HEK293 (cell line): Measurements from ENCODE around the gene HS3ST1.

Source experiments
- CTCF ChIA-PET: fragments of 350-600 bp; formaldehyde crosslinking; extraction: SDS; loops from one replicate; lab custom pipeline; 2021; ENCODE audit warnings: antibody characterized with exemption; lab: Yijun Ruan, JAX
- POLR2A ChIA-PET: fragments of 300-600 bp; formaldehyde crosslinking; extraction: SDS; loops from one replicate; lab custom pipeline; 2020; ENCODE audit warnings: antibody characterized with exemption, inconsistent platforms; lab: Yijun Ruan, JAX
- H3K27ac ChIP-seq: fragments of 200-500 bp; sonication (Bioruptor generic); 2 replicates; pipeline ENCODE4 v1.5.1; 2014; ENCODE audit warnings: low read depth, low read length, control low read depth, inconsistent platforms; ENCODE audit errors: extremely low read depth
- H3K36me3 ChIP-seq, 2 experiments: fragments of 200-500 bp in 1 of 2; sonication (Bioruptor generic) in 1 of 2; 1 replicate in 1 of 2; 2 replicates in 1 of 2; pipeline ENCODE4 v1.5.1; 2014 to 2017; ENCODE audit warnings: inconsistent platforms in 2 of 2, low read length in 2 of 2; ENCODE audit not compliant: control insufficient read depth in 2 of 2, insufficient read depth in 1 of 2
- H3K4me1 ChIP-seq: fragments of 200-500 bp; sonication (Bioruptor generic); 2 replicates; pipeline ENCODE4 v1.5.1; 2014; ENCODE audit warnings: mild to moderate bottlenecking, low read length, inconsistent platforms; ENCODE audit not compliant: control insufficient read depth, insufficient read depth
- H3K4me3 ChIP-seq: 2 replicates; pipeline ENCODE4 v1.5.1; 2011; ENCODE audit warnings: low read depth, mild to moderate bottlenecking, control low read depth, low read length, moderate library complexity
- H3K9me3 ChIP-seq: fragments of 200-500 bp; sonication (Bioruptor generic); 2 replicates; pipeline ENCODE4 v1.5.1; 2014; ENCODE audit warnings: low read depth, low read length, inconsistent platforms; ENCODE audit not compliant: control insufficient read depth, insufficient read depth
- BCL6B ChIP-seq: fragments of 450-650 bp; formaldehyde crosslinking; IDR thresholded peaks from 2 replicates; pipeline ENCODE4 v1.5.1; 2017; ENCODE audit warnings: missing biosample characterization, missing genetic modification characterization
- HOXC10 ChIP-seq: sonication (generic); formaldehyde crosslinking; IDR thresholded peaks from 2 replicates; pipeline ENCODE4 v1.8.1; 2023; ENCODE audit warnings: mild to moderate bottlenecking, missing genetic modification reagents
- KLF10 ChIP-seq: fragments of 450-650 bp; IDR thresholded peaks from 2 replicates; pipeline ENCODE4 v1.5.1; 2018; ENCODE audit warnings: missing biosample characterization, mild to moderate bottlenecking, missing genetic modification characterization
- SP3 ChIP-seq: fragments of 450-650 bp; formaldehyde crosslinking; IDR thresholded peaks from 2 replicates; pipeline ENCODE4 v1.5.1; 2016; ENCODE audit warnings: missing biosample characterization, missing genetic modification characterization
- ZBTB7A ChIP-seq: fragments of 450-650 bp; formaldehyde crosslinking; IDR thresholded peaks from 2 replicates; pipeline ENCODE4 v1.5.1; 2016; ENCODE audit warnings: low read depth, missing biosample characterization, missing genetic modification characterization
- ZNF133 ChIP-seq: fragments of 450-650 bp; formaldehyde crosslinking; IDR thresholded peaks from 2 replicates; pipeline ENCODE4 v1.5.1; 2016; ENCODE audit warnings: missing biosample characterization, missing genetic modification characterization
- ZNF148 ChIP-seq: fragments of 450-650 bp; formaldehyde crosslinking; IDR thresholded peaks from 2 replicates; pipeline ENCODE4 v1.5.0; 2017; ENCODE audit warnings: missing biosample characterization, missing genetic modification characterization, borderline replicate concordance
- ZNF530 ChIP-seq: fragments of 450-650 bp; formaldehyde crosslinking; IDR thresholded peaks from 2 replicates; pipeline ENCODE4 v1.5.1; 2016; ENCODE audit warnings: low read depth, missing biosample characterization, missing genetic modification characterization
- ZNF544 ChIP-seq: fragments of 450-650 bp; formaldehyde crosslinking; IDR thresholded peaks from 2 replicates; pipeline ENCODE4 v1.5.0; 2017; ENCODE audit warnings: missing biosample characterization, missing genetic modification characterization
- ZNF626 ChIP-seq: fragments of 450-650 bp; sonication (Bioruptor Pico); formaldehyde crosslinking; IDR thresholded peaks from 2 replicates; pipeline ENCODE4 v1.5.1; 2018; ENCODE audit warnings: missing biosample characterization, missing genetic modification characterization, inconsistent platforms
- ZNF704 ChIP-seq: fragments of 450-650 bp; formaldehyde crosslinking; IDR thresholded peaks from 2 replicates; pipeline ENCODE4 v1.5.1; 2016; ENCODE audit warnings: missing biosample characterization, missing genetic modification characterization
- ZNF707 ChIP-seq: fragments of 450-650 bp; formaldehyde crosslinking; IDR thresholded peaks from 2 replicates; pipeline ENCODE4 v1.5.1; 2016; ENCODE audit warnings: missing biosample characterization, missing genetic modification characterization
- ZNF777 ChIP-seq: fragments of 450-650 bp; formaldehyde crosslinking; IDR thresholded peaks from 2 replicates; pipeline ENCODE4 v1.5.1; 2017; ENCODE audit warnings: missing biosample characterization, missing genetic modification characterization, borderline replicate concordance
- ZSCAN30 ChIP-seq: fragments of 450-650 bp; IDR thresholded peaks from 2 replicates; pipeline ENCODE4 v1.5.1; 2018; ENCODE audit warnings: missing biosample characterization, mild to moderate bottlenecking, missing genetic modification characterization, moderate library complexity
- TF ChIP-seq, protein P1 (sequence below): fragments of 450-650 bp; formaldehyde crosslinking; IDR thresholded peaks from 2 replicates; pipeline ENCODE4 v1.5.1; 2017; ENCODE audit warnings: missing biosample characterization, missing genetic modification characterization
- TF ChIP-seq, protein P2 (sequence below): sonication (generic); formaldehyde crosslinking; IDR thresholded peaks from 2 replicates; pipeline ENCODE4 v1.8.1; 2022; ENCODE audit warnings: mild to moderate bottlenecking, moderate library complexity, missing genetic modification reagents
- TF ChIP-seq, protein P3 (sequence below): fragments of 450-650 bp; formaldehyde crosslinking; IDR thresholded peaks from 2 replicates; pipeline ENCODE4 v1.5.1; 2016; ENCODE audit warnings: missing biosample characterization, missing genetic modification characterization
- TF ChIP-seq, protein P4 (sequence below): IDR thresholded peaks from 2 replicates; pipeline ENCODE4 v1.6.1; 2011; ENCODE audit warnings: mild to moderate bottlenecking, low read depth, low read length, borderline replicate concordance

HS3ST1 gene

DNA sequence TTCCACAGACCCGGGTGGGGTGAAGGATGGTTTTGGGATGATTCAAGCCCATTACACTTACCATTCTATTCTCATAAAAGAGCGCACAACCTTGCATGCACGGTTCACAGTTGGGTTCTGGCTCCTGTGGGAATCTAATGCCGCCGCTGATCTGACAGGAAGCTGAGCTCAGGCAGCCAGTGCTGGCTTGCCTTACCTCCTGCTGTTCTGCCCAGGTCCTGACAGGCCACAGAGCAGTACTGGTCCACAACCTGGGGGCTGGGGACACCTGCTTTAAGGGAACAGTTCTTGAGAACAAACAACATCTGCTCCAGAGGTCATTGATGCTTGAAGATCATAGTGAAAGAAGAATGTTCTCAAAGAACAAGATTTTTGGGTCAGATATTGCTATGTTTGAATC, 8.0 kb upstream of the HS3ST1 start:
- H3K4me3 ChIP-seq, result no peak overlapping the region
- POLR2A ChIA-PET, result no interaction called here
- CTCF ChIA-PET, result no interaction called here
- H3K9me3 ChIP-seq, result no peaks in the 10 kb centered on the region
- TF ChIP-seq ZBTB7A (tag by site-specific recombination) (no peak), BCL6B (no peak)
- TF ChIP-seq, all 188 proteins: peak for 0
- no peaks in the 10 kb centered on the region for H3K36me3 ChIP-seq
- H3K27ac ChIP-seq, result no peak overlapping the region
- no peaks in the 10 kb centered on the region for H3K4me1 ChIP-seq

GRCh38 chr4:11436084-11436483, 7.4 kb upstream of the HS3ST1 start:
- POLR2A ChIA-PET, result no interaction called here
- Histone ChIP-seq H3K9me3 (no peaks in the 10 kb centered on the region), H3K36me3 (no peaks in the 10 kb centered on the region), H3K4me1 (no peaks in the 10 kb centered on the region), H3K27ac (no peak overlapping the region), H3K4me3 (no peak overlapping the region)
- CTCF ChIA-PET, result no interaction called here
- TF ChIP-seq ZNF133 (tag by site-specific recombination), result no peak
- no peak for TF ChIP-seq KLF10 (tag by site-specific recombination)
- no peak for TF ChIP-seq HOXC10 (CRISPR knock-in tag)
- TF ChIP-seq ZNF530 (tag by site-specific recombination), result no peak
- TF ChIP-seq ZNF707 (tag by site-specific recombination), result no peak
- TF ChIP-seq, protein P1, sequence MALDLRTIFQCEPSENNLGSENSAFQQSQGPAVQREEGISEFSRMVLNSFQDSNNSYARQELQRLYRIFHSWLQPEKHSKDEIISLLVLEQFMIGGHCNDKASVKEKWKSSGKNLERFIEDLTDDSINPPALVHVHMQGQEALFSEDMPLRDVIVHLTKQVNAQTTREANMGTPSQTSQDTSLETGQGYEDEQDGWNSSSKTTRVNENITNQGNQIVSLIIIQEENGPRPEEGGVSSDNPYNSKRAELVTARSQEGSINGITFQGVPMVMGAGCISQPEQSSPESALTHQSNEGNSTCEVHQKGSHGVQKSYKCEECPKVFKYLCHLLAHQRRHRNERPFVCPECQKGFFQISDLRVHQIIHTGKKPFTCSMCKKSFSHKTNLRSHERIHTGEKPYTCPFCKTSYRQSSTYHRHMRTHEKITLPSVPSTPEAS (tag by site-specific recombination), result no peak

GRCh38 chr4:11435557-11435956, 6.9 kb upstream of the HS3ST1 start:
- H3K9me3 ChIP-seq, result no peaks in the 10 kb centered on the region
- no peaks in the 10 kb centered on the region for H3K4me1 ChIP-seq
- H3K27ac ChIP-seq, result no peak overlapping the region
- H3K4me3 ChIP-seq, result no peak overlapping the region
- POLR2A ChIA-PET, result interaction anchor here (0.6 kb wide), 1 partner anchor 56 kb away, joined by 6 read pairs; no protein-coding TSS in a partner anchor
- CTCF ChIA-PET, result no interaction called here
- TF ChIP-seq ZNF777 (tag by site-specific recombination), result no peak
- H3K36me3 ChIP-seq, result no peaks in the 10 kb centered on the region

DNA sequence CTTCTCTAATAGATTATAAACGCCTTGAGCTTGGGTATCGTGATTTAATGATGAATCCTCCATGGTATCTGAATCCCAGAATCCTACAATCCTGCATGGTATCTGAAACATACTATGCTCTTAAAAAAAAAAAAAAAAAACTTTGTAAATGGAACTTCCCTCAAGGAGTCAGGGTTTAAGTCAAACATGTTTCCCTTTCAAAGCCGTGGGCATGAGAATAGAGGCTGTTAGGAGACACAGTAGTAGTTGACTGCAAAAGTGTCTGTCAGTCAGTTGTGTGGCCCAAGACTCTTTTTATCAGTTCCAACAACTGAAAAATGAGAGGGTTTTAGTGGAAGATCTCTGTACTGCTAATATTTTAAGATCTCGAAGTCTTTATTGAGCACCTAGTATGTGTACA, 2.4 kb upstream of the HS3ST1 start:
- Histone ChIP-seq H3K4me3 (no peak overlapping the region), H3K36me3 (no peaks in the 10 kb centered on the region), H3K4me1 (no peaks in the 10 kb centered on the region; the same call in 1 of the 2 replicates), H3K27ac (no peak overlapping the region), H3K9me3 (no peaks in the 10 kb centered on the region)
- CTCF ChIA-PET, result no interaction called here
- POLR2A ChIA-PET, result no interaction called here
- TF ChIP-seq, protein P2, sequence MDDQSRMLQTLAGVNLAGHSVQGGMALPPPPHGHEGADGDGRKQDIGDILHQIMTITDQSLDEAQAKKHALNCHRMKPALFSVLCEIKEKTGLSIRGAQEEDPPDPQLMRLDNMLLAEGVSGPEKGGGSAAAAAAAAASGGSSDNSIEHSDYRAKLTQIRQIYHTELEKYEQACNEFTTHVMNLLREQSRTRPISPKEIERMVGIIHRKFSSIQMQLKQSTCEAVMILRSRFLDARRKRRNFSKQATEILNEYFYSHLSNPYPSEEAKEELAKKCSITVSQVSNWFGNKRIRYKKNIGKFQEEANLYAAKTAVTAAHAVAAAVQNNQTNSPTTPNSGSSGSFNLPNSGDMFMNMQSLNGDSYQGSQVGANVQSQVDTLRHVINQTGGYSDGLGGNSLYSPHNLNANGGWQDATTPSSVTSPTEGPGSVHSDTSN, result no peak
- TF ChIP-seq SP3 (tag by site-specific recombination) (no peak), ZNF544 (tag by site-specific recombination) (no peak), ZNF148 (tag by site-specific recombination) (no peak), ZSCAN30 (no peak), ZNF704 (tag by site-specific recombination) (no peak), ZNF626 (no peak)
- TF ChIP-seq, protein P3, sequence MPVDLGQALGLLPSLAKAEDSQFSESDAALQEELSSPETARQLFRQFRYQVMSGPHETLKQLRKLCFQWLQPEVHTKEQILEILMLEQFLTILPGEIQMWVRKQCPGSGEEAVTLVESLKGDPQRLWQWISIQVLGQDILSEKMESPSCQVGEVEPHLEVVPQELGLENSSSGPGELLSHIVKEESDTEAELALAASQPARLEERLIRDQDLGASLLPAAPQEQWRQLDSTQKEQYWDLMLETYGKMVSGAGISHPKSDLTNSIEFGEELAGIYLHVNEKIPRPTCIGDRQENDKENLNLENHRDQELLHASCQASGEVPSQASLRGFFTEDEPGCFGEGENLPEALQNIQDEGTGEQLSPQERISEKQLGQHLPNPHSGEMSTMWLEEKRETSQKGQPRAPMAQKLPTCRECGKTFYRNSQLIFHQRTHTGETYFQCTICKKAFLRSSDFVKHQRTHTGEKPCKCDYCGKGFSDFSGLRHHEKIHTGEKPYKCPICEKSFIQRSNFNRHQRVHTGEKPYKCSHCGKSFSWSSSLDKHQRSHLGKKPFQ (tag by site-specific recombination), result no peak
- TF ChIP-seq, protein P4, sequence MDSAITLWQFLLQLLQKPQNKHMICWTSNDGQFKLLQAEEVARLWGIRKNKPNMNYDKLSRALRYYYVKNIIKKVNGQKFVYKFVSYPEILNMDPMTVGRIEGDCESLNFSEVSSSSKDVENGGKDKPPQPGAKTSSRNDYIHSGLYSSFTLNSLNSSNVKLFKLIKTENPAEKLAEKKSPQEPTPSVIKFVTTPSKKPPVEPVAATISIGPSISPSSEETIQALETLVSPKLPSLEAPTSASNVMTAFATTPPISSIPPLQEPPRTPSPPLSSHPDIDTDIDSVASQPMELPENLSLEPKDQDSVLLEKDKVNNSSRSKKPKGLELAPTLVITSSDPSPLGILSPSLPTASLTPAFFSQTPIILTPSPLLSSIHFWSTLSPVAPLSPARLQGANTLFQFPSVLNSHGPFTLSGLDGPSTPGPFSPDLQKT, result no peak
